Activated T-helper 2 cell treated with anti-CD3 and anti-CD28 coated beads, Interferon-gamma antibody, Interleukin-2, Interleukin-4, amounts not matched to agents 10 μg/mL and 5 μg/mL and 100 μg/mL, durations not matched to agents 14 hours and 24 hours and 36 hours (primary cell): ENCODE results near the gene ATP8B1. TPM values are rescaled to one million over a fixed set of nuclear protein-coding genes. Genes with fewer than 3 reads are reported as not detected.

Experiments used
- DNase-seq: peaks from one replicate; pipeline ENCODE4 v3.0.0; 2021; ENCODE audit warnings: low spot score
- H3K27ac Mint-ChIP-seq: one replicate; pipeline ENCODE4 v1.8.0; 2021; ENCODE audit warnings: mixed read lengths
- H3K27me3 Mint-ChIP-seq: one replicate; pipeline ENCODE4 v1.8.0; 2021; ENCODE audit warnings: low read depth, mixed read lengths
- H3K36me3 Mint-ChIP-seq: one replicate; pipeline ENCODE4 v1.8.0; 2021; ENCODE audit warnings: low read depth, mixed read lengths
- H3K4me1 Mint-ChIP-seq: one replicate; pipeline ENCODE4 v1.8.0; 2021; ENCODE audit warnings: low read depth, mixed read lengths
- H3K4me3 Mint-ChIP-seq: one replicate; pipeline ENCODE4 v1.8.0; 2021; ENCODE audit warnings: low read depth, mild to moderate bottlenecking, moderate library complexity, mixed read lengths
- H3K9me3 Mint-ChIP-seq: one replicate; pipeline ENCODE4 v1.8.0; 2021; ENCODE audit warnings: mixed read lengths
- intact Hi-C: fragments of 100-400 bp; cut with micrococcal nuclease; formaldehyde crosslinking; loops from one replicate; pipeline ENCODE4 v1.15.1; 2023
- total RNA-seq: library from RNA; stranded (reverse); gene quantifications from 2 replicates; pipeline ENCODE4 v1.2.3, GENCODE V29; 2022

ATP8B1 gene
- total RNA-seq, 1 donor from 2014 or later: not detected

DNA sequence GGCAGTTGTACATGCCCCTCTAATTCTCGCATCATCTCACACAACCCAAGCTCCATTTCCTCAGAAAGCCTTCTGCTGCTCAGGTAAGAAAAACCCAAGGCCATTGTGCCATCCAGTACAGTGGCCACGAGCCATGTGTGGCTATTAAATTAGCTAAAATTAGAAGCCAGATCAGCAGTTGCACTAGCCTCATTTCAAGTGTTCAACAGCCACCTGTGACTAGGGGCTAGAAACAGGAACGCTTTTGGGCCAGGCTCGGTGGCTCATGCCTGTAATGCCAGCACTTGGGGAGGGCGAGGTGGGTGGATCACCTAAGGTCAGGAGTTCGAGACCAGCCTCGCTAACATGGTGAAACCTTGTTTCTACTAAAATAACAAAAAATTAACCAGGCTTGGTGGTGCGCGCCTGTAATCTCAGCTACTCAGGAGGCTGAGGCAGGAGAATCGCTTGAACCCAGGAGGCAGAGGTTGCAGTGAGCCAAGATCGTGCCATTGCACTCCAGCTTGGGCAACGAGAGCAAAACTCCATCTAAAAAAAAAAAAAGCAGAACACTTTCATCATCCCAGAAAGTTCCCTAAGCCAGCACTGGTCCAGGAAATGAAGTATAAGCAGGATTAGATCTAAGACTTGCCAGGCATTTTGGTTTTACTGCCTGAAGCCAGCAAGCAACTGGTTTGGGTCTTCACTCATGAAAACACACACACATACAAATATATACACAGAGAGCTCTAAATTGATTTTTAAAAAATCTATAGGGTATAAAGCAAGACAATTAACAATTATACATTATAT lies 35.7 kb downstream of the ATP8B1 start:
- no peak for DNase-seq
- no peaks in the 10 kb centered on the region for H3K27me3 Mint-ChIP-seq
- H3K9me3 Mint-ChIP-seq: no peaks in the 10 kb centered on the region
- intact Hi-C loops: no loop called here
- H3K36me3 Mint-ChIP-seq: no peaks in the 10 kb centered on the region
- no peak overlapping the region for H3K27ac Mint-ChIP-seq
- H3K4me3 Mint-ChIP-seq: no peak overlapping the region
- no peaks in the 10 kb centered on the region for H3K4me1 Mint-ChIP-seq

DNA sequence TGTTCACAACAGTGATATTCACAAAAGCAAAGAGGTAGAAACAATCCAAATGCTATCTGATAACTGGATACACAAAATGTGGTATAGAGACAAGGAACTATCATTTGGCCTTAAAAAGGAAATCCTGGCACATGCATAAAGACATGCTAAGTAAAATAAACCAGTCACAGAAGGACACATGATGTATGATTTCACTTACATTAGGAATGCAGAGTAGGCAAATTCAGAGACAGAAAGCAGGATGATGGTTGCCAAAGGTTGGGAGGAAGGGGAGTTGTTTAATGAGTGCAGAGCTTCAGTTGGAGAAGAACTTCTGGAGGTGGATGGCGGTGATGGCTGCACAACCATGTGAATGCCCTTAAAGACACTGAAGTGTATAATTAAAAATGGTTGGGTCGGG lies 38.1 kb downstream of the ATP8B1 start:
- H3K36me3 Mint-ChIP-seq: no peaks in the 10 kb centered on the region
- H3K4me3 Mint-ChIP-seq: no peak overlapping the region
- no peaks in the 10 kb centered on the region for H3K4me1 Mint-ChIP-seq
- no peaks in the 10 kb centered on the region for H3K27me3 Mint-ChIP-seq
- no peaks in the 10 kb centered on the region for H3K9me3 Mint-ChIP-seq
- no peak for DNase-seq
- H3K27ac Mint-ChIP-seq: no peak overlapping the region
- intact Hi-C loops: no loop called here

DNA sequence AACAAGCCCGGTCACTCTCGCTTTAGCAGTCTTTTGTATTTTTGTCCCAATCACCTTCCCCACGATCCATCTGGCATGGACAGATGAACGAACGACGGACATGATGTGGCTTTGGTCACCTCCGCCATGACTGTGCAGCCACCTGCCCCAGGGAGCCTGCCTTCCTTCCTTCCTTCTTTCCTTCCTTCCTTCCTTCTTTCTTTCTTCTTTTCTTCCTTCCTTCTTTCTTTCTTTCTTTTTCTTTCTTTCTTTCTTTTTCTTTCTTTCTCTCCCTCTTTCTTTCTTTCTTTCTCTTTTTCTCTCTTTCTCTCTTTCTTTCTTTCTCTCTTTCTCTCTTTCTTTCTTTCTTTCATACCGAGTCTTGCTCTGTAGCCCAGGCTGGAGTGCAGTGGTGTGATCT lies 39.0 kb downstream of the ATP8B1 start:
- no peak overlapping the region for H3K4me3 Mint-ChIP-seq
- intact Hi-C loops: no loop called here
- no peaks in the 10 kb centered on the region for H3K9me3 Mint-ChIP-seq
- DNase-seq: no peak
- H3K27me3 Mint-ChIP-seq: no peaks in the 10 kb centered on the region
- H3K4me1 Mint-ChIP-seq: no peaks in the 10 kb centered on the region
- H3K36me3 Mint-ChIP-seq: no peaks in the 10 kb centered on the region
- H3K27ac Mint-ChIP-seq: no peak overlapping the region

GRCh38 chr18:57762686-57763085 lies 40.4 kb downstream of the ATP8B1 start:
- Mint-ChIP-seq H3K4me3 (no peak overlapping the region), H3K9me3 (no peaks in the 10 kb centered on the region), H3K27ac (no peak overlapping the region), H3K27me3 (no peaks in the 10 kb centered on the region), H3K36me3 (no peaks in the 10 kb centered on the region), H3K4me1 (no peaks in the 10 kb centered on the region)
- intact Hi-C loops: no loop called here
- no peak for DNase-seq

- Mint-ChIP-seq H3K9me3 (no peaks in the 10 kb centered on the region), H3K4me3 (no peak overlapping the region), H3K36me3 (no peaks in the 10 kb centered on the region), H3K4me1 (no peaks in the 10 kb centered on the region), H3K27ac (no peak overlapping the region), H3K27me3 (no peaks in the 10 kb centered on the region)
- no peak for DNase-seq
- intact Hi-C loops: loop anchor here (10.0 kb wide), 1 partner anchor 135 kb away; the partner anchor contains the start of gene NARS1
Measured at GRCh38 chr18:57759650-57760049, 43.5 kb downstream of the ATP8B1 start.

- DNase-seq: no peak
- no peak overlapping the region for H3K27ac Mint-ChIP-seq
- H3K36me3 Mint-ChIP-seq: no peaks in the 10 kb centered on the region
- H3K4me1 Mint-ChIP-seq: peaks cover 9% of the 10 kb centered on the region
- intact Hi-C loops: loop anchor here (10.0 kb wide), 1 partner anchor 131 kb away; the partner anchor contains the start of gene NARS1
- H3K27me3 Mint-ChIP-seq: no peaks in the 10 kb centered on the region
- no peaks in the 10 kb centered on the region for H3K9me3 Mint-ChIP-seq
- H3K4me3 Mint-ChIP-seq: no peak overlapping the region
Measured at GRCh38 chr18:57755473-57756067, 47.5 kb downstream of the ATP8B1 start.

DNA sequence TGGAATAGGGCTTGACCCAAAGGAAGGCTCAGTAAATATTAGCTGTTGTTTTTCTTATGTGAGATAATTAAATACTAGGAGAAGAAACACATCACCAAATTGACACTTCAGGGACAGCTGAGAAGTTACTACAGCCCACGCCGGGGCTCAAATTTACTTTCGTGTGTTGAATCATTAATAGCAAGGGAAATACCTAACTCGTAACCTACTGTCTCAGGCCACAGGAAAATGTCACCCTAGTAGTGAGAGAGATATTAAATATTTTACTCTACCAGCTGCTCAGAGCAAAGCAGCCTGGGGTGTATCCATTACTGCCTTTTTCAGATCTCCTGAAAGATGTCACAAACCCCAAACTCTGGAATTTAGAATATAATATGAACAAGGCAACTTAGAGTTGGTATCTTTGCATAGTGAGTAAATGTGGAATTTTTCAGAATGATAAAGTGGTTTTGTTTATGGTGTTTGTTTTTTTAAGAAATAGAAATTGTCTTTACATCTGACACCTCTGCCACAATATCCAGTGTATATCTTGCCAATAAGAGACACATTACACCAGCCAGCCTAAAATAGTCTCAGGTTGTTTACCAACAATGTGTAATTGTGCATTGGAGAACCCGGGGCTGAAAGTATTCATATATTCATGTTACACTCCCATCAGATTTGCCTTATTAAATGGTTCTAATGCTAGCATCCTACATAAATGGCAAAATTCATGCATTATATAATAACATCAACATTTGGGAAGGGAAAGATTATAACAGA lies 48.4 kb downstream of the ATP8B1 start:
- H3K36me3 Mint-ChIP-seq: no peaks in the 10 kb centered on the region
- intact Hi-C loops: loop anchor here (5.0 to 10.0 kb wide), 2 partner anchors 83 to 130 kb away; partner anchors contain the start of gene NARS1

DNA sequence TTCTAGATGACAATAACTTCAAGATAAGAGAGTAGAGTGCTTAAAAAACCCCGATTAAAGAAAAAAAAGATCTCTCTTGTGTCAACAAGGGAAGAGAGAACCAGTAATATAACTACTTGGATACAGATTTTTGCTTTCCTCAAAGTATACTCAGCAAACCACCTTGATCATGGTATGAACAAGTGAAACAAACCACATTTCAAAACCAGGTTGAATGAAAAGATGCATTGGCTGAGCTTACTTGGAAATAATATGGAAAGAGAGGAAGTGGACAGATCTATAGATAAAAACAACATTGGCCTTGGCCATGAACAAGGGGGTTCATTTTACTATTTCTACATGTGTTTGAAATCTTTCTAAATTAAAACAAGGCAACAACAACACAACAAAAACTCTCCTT lies 50.1 kb downstream of the ATP8B1 start:
- intact Hi-C loops: loop anchor here (5.0 to 10.0 kb wide), 2 partner anchors 84 to 128 kb away; partner anchors contain the start of gene NARS1

More for the DNA sequence above, 48.4 kb downstream of the ATP8B1 start:
- Mint-ChIP-seq H3K27me3 (no peaks in the 10 kb centered on the region), H3K4me1 (peaks cover 9% of the 10 kb centered on the region), H3K9me3 (no peaks in the 10 kb centered on the region), H3K4me3 (no peak overlapping the region), H3K27ac (no peak overlapping the region)
- DNase-seq: no peak

GRCh38 chr18:57749604-57749970 lies 53.5 kb downstream of the ATP8B1 start:
- intact Hi-C loops: no loop called here
- Mint-ChIP-seq H3K4me3 (no peak overlapping the region), H3K36me3 (no peaks in the 10 kb centered on the region), H3K27me3 (peaks cover 4% of the 10 kb centered on the region), H3K4me1 (peaks cover 9% of the 10 kb centered on the region), H3K9me3 (no peaks in the 10 kb centered on the region), H3K27ac (no peak overlapping the region)
- DNase-seq: no peak

More for the DNA sequence above, 50.1 kb downstream of the ATP8B1 start:
- peaks cover 4% of the 10 kb centered on the region for H3K27me3 Mint-ChIP-seq
- H3K27ac Mint-ChIP-seq: no peak overlapping the region
- no peak overlapping the region for H3K4me3 Mint-ChIP-seq
- H3K4me1 Mint-ChIP-seq: peaks cover 9% of the 10 kb centered on the region
- H3K9me3 Mint-ChIP-seq: no peaks in the 10 kb centered on the region
- no peaks in the 10 kb centered on the region for H3K36me3 Mint-ChIP-seq
- no peak for DNase-seq

- H3K36me3 Mint-ChIP-seq: no peaks in the 10 kb centered on the region
- H3K9me3 Mint-ChIP-seq: no peaks in the 10 kb centered on the region
- no peak overlapping the region for H3K4me3 Mint-ChIP-seq
- no peak for DNase-seq
- intact Hi-C loops: no loop called here
- peaks cover 9% of the 10 kb centered on the region for H3K4me1 Mint-ChIP-seq
- no peak overlapping the region for H3K27ac Mint-ChIP-seq
- H3K27me3 Mint-ChIP-seq: peaks cover 4% of the 10 kb centered on the region
Measured at GRCh38 chr18:57748770-57749603, 54.1 kb downstream of the ATP8B1 start.

DNA sequence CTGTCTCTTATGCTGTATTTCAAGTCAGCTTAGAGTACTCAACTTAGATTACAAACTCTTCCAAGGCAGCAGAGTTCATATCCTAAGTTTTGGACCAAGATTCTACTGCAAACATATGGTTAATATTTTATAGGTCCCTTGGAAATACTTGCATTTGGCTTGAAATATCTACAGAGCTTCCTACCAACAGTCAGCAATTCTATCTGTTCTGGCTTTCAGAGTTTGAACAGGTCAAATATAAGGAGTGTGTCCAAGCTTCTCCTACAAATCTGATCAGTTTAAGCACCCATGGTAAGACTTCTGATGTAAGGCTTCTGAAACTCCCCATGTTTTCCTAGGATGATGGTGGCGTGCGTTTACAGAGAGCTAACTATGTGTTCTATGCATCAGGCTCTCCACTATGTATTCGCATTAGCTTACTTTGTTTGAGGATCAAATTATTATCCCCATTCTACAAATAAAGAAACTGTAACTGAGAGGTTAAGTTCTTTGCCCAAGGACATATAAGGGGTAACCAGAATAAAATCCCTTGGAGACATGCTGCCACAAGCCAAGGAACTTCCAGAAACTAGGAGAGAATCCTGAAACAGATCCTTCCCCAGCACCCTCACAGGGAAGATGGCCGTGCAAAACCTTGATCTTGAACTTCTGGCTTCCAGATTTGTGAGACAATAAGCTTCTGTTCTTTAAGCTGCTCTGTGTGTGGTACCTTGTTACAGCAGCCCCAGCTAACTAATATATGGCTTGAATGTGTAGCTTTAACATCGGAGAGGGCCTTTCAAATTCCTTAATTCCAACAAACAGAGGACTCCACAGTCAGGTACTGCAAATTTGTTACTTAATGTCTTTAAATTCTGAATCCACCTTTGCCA lies 55.1 kb downstream of the ATP8B1 start:
- H3K27ac Mint-ChIP-seq: no peak overlapping the region
- H3K9me3 Mint-ChIP-seq: no peaks in the 10 kb centered on the region
- H3K36me3 Mint-ChIP-seq: no peaks in the 10 kb centered on the region
- H3K27me3 Mint-ChIP-seq: peaks cover 4% of the 10 kb centered on the region
- H3K4me1 Mint-ChIP-seq: peaks cover 7% of the 10 kb centered on the region
- intact Hi-C loops: no loop called here
- DNase-seq: no peak
- no peak overlapping the region for H3K4me3 Mint-ChIP-seq
